Stimulated activated CD4-positive, alpha-beta T cell treated with anti-CD3 and anti-CD28 coated beads, Interleukin-15, amount 100 ng/mL, for 24 hours (primary cell): ENCODE measurements around the gene SPEM3.

Source experiments
- DNase-seq: peaks from one replicate; pipeline ENCODE4 v3.0.0-alpha.2; 2020

The SPEM3 gene

DNA sequence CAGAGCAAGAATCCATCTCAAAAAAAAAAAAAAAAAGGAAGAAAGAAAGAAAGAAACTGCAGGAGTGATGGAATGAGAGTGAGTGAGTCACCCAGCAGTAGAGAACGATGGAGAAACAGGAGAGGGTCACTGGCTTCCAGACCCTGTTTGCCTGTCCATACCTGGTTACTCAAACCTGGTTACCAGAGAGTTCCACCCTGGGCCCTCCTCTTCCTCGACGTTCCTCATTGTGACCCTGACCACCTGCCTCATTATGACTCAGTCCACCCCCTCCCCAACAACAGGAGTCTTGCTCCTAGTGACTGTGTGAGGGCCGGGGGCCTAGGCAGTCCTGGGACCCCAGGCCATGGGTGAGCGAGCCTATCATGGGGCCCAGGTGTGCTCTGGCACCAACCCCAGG lies at the start of gene SPEM3:
Gene SPEM3 (plus strand): TSS at position 301 of the 400 bp plus-strand sequence. CDS start 46 bp downstream, at position 347.
- DNase-seq: no peak

DNA sequence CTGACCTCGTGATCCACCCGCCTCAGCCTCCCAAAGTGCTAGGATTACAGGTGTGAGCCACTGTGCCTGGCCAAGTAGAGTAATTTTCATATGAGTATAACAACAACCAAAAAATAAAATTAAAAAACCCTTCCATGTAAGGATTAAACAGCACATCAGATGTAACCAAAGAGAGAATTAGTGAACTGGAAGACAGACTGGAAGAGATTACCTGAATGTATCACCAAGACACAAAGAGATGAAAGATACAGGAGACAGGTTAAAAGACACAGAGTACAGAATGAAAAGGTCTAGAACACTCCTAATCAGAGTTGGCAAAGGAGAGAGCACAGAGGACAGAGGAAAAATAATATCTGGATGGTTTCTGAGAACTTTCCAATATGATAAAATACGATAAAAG lies 49.5 kb upstream of the SPEM3 start:
- no peak for DNase-seq

DNA sequence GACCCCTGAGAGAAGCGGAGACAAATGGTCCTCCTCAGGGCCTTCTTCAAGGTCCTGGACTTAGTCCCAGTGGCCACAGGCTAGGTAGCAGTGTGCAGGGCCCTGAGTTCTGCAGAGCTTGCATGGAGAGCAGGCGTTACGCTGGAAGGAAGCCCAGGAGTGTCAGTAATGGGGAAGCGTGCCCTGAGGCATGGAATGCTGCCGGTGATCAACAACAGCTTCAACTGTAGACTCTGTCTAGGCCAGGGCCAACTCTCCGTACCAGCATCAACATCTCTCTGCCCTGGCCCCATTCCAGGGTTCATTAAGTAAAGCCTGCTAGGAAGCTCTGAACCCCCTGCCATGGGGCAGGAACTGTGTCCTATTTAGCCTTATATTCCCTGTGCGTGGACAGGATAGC lies 48.3 kb upstream of the SPEM3 start:
- DNase-seq: no peak

DNA sequence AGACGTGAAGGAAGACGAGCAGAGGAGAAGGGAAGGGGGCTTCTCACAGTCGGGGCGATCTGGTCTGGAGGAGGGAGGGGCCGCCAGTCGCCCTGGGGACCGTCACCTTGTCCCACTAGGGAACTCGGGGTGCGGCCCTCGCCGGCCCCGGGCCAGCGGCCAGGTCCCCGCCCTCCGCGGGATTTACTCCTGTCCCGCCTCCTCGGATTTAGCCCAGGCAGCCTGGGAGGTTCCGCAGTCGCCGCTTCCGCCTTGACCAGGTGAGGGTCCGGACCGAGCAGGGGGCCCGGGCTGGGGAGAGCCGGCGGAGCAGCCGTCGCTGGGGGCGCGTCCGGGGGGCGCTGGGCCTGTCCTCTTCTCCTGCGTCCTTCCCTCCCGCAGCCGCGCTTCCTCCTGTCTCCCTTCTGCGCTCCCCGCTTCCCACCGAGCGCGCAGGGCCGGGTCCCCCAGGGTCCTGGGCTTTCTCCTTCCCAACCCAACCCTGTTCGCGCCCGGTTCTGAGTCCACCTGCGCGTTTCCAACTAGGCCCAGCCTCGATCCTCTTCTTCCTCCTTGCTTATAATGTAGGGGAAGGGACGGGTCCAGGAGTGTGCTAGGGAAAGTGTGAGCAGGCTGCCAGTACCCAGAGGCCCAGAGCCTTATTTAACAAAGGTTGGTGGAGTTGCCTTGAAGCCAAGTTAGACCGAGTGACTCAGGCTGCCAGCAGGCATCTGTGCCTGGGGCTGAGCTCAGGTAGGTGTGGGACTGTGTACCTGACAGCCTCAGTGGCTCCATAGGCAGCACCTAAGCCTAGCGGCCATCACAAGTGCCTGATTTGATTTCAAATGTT lies 47.6 kb upstream of the SPEM3 start, which contains the start of gene TNK1:
Gene TNK1 (plus strand): TSS at position 235 of the 829 bp plus-strand sequence. CDS start 1,838 bp downstream, outside the sequence.
- no peak for DNase-seq

DNA sequence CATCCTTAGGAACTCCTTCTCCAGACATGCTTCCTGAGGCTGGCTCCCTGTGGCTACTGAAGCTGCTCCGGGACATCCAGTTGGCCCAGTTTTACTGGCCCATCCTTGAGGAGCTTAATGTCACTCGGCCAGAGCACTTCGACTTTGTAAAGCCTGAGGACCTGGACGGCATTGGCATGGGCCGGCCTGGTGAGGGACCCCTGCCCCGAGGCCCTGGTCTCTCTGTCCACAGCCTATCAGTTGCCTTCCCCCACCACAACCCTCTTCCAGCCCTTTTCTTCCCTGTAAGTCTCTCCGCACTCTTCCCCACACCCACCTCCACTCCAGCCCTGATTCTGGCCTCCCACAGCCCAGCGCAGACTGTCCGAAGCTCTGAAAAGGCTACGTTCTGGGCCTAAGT lies 45.8 kb upstream of the SPEM3 start:
- no peak for DNase-seq

- no peak for DNase-seq
These were observed 45.3 kb upstream of the SPEM3 start for GRCh38 chr17:7383371-7383741.

GRCh38 chr17:7383742-7384488 lies 44.7 kb upstream of the SPEM3 start:
- DNase-seq: peak; percentile 86

DNA sequence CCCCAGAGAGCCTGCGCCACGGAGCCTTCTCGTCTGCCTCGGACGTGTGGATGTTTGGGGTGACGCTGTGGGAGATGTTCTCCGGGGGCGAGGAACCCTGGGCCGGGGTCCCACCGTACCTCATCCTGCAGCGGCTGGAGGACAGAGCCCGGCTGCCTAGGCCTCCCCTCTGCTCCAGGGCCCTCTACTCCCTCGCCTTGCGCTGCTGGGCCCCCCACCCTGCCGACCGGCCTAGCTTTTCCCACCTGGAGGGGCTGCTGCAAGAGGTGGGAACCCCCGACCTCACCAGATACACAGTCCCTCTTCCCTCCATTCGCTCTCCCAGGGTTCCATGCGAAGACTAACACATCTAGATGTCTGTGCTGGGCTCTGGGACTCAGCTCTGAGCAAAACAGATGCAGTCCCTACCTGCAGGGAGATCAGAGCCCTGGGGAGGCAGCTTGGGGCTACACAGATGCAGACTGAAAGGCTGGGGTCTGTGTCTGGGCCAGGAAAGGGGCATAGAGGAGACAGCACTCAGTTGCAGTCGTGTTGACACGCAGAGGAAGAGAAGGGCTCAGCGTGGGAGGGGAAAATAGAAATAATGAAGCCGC lies 44.1 kb upstream of the SPEM3 start:
- no peak for DNase-seq

DNA sequence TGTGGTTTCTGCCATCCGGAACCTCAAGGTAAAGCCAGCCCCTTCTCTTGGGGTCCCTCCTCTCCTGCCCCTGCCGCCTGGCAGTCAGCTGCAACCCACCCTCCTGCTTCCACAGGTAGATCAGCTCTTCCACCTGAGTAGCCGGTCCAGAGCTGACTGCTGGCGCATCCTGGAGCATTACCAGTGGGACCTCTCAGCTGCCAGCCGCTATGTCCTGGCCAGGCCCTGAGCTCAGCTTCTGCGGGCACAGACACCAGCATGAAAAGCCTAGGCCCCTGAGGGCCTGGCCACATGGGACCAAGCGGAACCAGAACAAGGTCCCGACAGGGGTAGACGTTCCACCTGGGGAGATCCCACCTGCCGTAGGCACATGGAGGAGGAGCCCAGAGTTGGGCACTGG lies 39.8 kb upstream of the SPEM3 start:
- DNase-seq: no peak

- DNase-seq: no peak
These were observed 38.4 kb upstream of the SPEM3 start for GRCh38 chr17:7389924-7390910.

DNA sequence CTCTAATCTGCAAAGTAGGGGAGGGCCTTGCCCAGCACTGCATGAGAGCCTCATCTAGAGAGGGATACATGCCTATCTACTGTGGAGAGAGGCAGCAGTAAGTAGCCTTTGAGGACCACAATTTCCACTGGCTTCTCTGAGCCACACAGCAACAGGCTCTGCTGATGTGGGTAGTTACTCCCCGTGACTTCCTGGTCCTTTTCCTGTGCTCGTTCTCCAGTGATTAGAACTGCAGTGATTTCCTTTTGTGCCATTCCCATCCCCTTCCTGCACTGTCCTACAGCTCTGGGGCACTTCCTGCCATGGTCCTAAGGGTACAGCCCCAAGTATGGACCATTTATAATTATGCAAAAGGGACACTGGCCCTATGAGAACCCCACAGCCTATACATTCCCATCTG lies 37.4 kb upstream of the SPEM3 start:
- DNase-seq: no peak

- no peak for DNase-seq
These were observed 35.7 kb upstream of the SPEM3 start for GRCh38 chr17:7392696-7393612.

GRCh38 chr17:7393613-7394451 lies 34.8 kb upstream of the SPEM3 start:
- peak; percentile 77 for DNase-seq

- DNase-seq: peak; percentile 91
These were observed 34.0 kb upstream of the SPEM3 start, which contains the start of gene PLSCR3 for GRCh38 chr17:7394452-7395191. TSS of gene PLSCR3 (minus strand) at chr17:7394525. CDS start at chr17:7394110, 415 bp downstream.

- DNase-seq: no peak
These were observed 32.5 kb upstream of the SPEM3 start for GRCh38 chr17:7396147-7396546.

GRCh38 chr17:7398612-7399011 lies 30.0 kb upstream of the SPEM3 start:
- no peak for DNase-seq

GRCh38 chr17:7403043-7403726 lies 25.5 kb upstream of the SPEM3 start:
- DNase-seq: peak; percentile 41

DNA sequence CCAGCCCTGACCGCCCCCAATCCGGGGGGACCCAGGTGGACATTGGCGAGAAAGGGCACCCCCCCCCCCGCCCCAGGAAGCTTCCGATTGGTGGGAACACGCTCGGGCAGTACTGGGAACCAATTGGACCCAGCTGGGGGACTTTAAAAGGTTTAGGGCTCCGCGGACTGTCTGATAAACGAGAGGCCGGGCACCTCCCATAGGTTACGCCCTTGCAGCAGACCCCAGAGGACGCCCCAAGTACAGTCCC lies 25.0 kb upstream of the SPEM3 start:
- no peak for DNase-seq
